PFSK-1 (cell line): ENCODE results near the gene PLEKHM1.

Source experiments
- POLR2AphosphoS5 ChIP-seq: IDR thresholded peaks from 2 replicates; pipeline ENCODE4 v1.6.1; 2012; ENCODE audit warnings: low read depth, mild to moderate bottlenecking, control low read depth, low read length, moderate library complexity
- TF ChIP-seq, protein P1 (sequence below), 2 experiments: IDR thresholded peaks; 2 replicates each; pipeline versions ENCODE4 v1.6.1 to v1.8.0; 2011 to 2012; ENCODE audit warnings: low read depth in 2 of 2, low read length in 2 of 2, control low read depth in 1 of 2, inconsistent platforms in 1 of 2, mild to moderate bottlenecking in 1 of 2, moderate library complexity in 1 of 2; ENCODE audit not compliant: insufficient read depth in 1 of 2

DNA sequence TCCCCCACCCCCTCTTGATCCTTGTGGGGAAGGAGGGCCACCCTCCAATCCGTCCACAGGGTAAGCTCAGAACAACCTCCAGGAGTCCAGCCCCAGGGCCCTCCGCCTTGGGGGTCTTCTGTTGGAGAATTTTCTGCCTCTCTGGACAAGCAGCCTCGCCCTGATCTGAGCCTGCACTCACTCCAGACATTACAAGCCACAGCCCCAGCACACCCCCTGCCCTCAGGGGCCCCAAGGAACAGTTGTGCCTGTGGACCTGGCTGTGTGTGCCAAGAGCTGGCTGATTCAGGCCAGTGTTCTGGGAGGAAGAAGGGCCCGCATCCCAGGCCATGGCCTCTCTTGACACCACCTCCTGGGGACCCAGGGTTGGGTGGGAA lies 57.4 kb downstream of the PLEKHM1 start:
- TF ChIP-seq, protein P1, sequence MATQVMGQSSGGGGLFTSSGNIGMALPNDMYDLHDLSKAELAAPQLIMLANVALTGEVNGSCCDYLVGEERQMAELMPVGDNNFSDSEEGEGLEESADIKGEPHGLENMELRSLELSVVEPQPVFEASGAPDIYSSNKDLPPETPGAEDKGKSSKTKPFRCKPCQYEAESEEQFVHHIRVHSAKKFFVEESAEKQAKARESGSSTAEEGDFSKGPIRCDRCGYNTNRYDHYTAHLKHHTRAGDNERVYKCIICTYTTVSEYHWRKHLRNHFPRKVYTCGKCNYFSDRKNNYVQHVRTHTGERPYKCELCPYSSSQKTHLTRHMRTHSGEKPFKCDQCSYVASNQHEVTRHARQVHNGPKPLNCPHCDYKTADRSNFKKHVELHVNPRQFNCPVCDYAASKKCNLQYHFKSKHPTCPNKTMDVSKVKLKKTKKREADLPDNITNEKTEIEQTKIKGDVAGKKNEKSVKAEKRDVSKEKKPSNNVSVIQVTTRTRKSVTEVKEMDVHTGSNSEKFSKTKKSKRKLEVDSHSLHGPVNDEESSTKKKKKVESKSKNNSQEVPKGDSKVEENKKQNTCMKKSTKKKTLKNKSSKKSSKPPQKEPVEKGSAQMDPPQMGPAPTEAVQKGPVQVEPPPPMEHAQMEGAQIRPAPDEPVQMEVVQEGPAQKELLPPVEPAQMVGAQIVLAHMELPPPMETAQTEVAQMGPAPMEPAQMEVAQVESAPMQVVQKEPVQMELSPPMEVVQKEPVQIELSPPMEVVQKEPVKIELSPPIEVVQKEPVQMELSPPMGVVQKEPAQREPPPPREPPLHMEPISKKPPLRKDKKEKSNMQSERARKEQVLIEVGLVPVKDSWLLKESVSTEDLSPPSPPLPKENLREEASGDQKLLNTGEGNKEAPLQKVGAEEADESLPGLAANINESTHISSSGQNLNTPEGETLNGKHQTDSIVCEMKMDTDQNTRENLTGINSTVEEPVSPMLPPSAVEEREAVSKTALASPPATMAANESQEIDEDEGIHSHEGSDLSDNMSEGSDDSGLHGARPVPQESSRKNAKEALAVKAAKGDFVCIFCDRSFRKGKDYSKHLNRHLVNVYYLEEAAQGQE (IDR thresholded peaks at IDR 0.05; ENCODE audit: insufficient read depth in 1 of 2, low read depth in 2 of 2, low read length in 2 of 2) = no peak
- TF ChIP-seq POLR2AphosphoS5 = no peak
